CD4-positive, alpha-beta T cell treated with Interleukin-6 for 4 hours (primary cell): Measurements from ENCODE around the gene ANKRD34B.
"Not testable (repeated sequence)": the region's sequence is repeated elsewhere in the genome, so short reads cannot be mapped to it uniquely, and the experiment has no call there.

Experiments used
- DNase-seq: peaks from one replicate; pipeline ENCODE4 v3.0.0-alpha.2; 2020; ENCODE audit warnings: mixed read lengths

ANKRD34B gene

DNA sequence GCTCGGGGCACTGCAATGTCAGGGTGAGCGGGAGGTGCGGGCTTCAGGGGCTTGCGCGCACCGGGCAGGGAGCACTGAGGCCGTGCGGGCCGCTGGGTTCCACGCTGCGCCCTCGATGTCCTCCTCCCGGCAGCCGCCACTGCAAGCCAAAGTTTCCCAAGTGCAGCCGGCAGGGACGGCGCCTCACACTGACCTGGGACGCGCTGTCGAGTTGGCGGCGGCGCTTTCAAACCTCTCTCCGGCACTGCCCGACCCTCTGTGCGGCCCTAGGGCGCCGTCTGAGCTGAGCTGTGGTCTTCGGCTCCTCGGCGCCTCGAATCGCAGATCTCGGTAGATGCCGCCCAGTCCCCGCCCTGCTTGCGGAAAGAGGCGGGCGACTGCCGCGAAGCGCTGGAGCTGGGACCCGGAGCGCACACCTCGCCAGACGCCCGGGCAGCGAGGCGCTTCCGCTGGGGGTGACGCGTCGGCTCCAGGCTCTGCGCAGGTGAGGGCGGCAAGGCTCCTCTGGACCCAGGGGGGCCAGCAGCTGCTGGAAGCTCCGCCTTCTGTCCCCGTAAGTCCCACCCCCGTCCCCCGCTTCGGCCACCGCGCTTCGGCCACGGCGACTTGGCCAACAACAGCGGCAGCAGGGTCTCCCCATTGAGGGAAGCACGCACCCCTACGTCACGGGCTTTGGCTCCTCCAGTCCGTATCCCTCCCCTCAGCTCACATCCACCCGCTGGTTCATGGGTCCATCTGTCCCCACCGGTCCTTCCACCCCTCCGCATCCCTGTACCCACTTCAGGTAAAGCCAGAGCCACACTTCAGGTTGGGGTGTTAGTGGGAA is at the start of gene ANKRD34B:
Gene ANKRD34B, minus strand, starts transcription at position 320 of the 826 bp plus-strand sequence. CDS start 10,261 bp downstream, outside the sequence.
- no peak for DNase-seq

DNA sequence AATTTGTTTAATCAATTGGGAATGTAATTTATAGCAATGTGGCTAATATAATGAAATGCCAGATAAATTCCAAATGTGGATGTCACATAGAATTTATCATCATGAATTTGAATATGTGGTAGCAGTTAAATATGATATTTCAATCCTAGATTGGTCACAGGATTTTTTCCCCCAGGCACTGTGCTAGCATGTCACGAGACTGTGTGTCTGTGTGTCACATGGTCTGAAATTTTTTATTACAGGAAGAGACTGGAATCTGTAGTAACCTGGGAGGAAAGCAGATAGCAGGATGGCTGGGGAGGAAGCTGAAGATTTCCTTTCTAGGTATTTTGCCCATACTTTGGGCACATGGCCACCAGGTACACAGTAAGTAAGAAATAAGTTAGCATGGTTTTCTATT is 49.0 kb upstream of the ANKRD34B start:
- DNase-seq = no peak

DNA sequence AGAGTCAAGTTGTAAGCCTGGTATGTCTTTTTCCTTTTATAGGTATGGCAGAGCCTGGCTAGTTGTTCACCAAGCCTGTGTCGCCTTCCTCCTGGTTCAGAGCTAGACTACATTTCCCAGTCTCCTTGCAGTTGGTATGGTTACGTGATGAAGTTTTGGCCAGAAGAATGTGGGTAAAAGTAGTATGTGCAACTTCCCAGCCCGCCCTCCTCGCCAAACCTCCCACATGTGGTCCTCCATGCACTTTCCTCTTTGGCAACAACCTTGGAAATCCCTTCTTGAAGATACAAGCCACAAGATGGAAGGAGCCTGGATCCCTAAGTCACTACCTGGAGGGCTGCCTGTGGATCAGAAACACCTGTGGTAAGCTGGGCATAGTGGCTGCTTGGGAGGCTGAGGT is 48.4 kb upstream of the ANKRD34B start:
- no peak for DNase-seq

DNA sequence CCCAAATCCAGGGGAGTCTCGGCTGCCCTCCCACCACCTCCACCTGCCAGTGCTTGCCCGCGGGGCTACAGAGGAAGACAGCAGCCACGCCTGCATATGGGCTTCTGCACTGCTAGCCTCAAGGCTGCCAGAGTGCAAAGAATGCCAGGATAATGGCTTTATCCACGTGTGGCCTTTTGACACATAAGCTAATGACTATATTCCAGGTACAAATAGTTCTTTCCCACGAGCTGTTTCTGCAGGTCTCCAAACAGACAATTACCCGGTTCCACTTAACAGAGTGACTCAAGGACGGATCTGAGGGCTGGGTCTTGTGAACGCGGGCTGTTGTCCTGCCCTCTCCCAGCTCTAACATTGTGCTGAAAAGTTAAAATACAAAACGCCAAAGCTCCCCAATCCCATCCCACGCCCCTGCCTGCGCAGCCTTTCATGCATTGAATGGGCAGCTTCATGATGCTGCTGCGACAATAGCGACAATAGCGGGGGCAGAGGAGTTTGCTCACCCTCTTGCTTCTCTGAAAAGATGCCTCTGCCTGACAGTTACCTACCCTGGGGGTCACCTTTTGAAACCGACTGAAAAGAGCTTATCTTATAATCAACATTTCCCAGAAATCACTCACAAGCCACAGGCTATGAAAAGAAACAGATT is 45.3 kb upstream of the ANKRD34B start:
- no peak for DNase-seq

DNA sequence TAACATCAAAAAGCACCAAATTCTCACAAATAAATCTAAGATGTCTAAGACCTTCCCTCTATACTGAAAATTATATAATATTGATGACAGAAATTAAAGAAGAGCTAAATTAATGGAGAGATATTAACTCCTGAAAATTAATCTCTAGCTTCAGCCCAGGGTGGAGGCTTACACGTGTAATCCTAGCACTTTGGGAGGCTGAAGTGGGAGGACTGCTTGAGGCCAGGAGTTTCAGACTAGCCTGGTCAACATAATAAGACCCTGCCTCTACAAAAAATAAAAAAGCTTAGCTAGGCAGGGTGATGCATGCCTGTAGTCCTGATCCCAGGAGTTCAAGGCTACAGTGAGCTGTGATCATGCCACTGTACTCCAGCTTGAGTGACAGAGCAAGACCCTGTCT is 39.6 kb upstream of the ANKRD34B start:
- DNase-seq = no peak

DNA sequence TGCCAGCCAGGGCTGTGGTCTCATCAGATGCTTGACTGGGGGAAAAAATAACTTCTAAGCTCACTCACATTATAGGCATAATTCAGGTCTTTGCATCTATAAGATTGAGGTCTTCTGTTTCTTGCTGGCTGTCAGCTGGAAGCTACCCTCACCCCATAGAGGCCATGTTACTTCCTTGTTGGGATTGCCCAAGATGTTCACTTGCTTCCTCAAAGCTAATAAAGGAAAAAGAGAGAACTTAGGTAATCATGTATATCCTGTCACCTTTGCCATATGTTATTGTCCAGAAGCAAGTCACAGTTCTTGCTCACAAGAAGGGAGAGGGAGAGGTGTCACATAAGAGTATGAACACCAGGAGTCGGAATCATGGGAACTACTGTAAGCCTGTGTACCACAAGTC is 38.7 kb upstream of the ANKRD34B start:
- no peak for DNase-seq

DNA sequence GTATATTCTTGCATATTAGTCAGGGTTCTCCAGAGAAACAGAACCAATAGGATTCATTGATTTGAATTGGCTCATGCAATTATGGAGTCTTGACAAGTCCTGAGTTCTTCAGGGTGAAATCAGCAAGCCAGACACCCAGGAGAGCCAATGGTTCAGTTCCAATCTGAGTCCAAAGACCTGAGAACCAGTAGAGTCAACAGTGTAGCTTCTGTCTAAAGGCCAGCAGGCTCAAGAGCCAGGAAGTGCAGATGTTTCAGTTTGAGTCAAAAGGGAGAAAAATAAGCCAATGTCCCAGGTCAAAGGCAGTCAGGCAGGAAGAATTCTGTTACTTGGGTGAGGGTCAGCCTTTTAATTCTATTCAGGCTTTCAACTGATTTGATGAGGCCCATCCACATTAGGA is 37.8 kb upstream of the ANKRD34B start:
- no peak for DNase-seq

DNA sequence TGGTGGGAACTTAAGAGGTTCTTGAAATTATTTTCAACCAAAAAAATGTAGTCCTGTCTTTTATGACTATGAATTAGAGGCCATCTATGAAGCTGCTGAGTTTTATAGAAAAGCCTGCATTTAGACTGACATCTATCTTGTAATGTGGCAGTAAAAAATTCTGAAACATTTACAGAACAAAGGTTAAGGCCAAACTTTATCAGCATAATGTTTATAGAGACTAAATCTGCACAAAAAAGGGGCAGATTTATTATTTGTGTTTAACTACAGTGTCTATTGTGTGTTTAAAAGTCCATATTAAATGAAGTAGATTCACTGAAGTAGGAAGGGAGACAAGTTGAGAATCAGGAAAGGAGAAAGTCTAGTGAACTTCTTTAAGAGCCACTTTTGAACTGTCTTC is 37.3 kb upstream of the ANKRD34B start:
- DNase-seq = no peak

DNA sequence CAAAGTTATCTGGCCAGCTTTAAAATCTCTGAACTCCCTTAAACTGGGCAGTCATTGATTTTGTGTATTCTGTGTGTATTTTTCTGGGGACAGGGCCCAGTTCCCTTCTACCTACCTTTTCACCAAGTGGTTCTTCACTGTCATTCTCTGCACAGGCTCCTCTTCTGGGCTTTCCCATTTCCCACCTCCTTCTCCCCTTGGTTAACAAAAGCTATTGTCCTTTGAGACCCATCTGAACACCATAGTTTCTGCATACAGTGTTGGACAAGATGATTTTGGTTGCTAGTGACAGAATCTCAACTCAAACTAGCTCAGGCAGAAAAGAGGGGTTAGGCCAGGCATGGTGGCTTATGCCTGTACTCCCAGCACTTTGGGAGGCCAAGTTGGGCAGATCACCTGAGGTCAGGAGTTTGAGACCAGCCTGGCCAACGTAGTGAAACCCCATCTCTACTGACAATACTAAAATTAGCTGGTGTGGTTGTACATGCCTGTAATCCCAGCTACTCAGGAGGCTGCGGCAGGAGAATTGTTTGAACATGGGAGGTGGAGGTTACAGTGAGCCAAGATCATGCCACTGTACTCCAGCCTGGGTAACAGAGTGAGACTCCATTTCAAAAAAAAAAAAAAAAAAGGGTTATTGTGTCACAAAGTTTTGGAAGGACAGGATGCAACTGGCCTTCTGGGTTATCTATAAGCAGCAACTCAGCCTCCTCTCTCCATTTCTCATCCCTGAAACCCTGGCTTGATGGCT is 31.0 kb upstream of the ANKRD34B start:
- no peak for DNase-seq

DNA sequence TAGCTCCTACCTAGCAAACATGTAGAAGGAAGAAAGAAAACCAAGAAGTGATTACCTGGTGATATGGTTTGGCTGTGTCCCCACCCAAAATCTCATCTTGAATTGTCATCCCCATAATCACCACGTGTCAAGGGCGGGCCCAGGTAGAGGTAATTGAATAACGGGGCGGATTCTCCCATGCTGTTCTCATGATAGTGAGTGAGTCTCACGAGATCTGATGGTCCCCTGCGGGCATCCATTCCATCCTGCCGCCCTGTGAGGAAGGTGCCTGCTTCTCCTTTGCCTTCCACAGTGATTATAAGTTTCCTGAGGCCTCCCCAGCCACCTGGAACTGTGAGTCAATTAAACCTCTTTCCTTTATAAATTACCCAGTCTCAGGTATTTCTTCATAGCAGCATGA is 27.4 kb upstream of the ANKRD34B start:
- no peak for DNase-seq

DNA sequence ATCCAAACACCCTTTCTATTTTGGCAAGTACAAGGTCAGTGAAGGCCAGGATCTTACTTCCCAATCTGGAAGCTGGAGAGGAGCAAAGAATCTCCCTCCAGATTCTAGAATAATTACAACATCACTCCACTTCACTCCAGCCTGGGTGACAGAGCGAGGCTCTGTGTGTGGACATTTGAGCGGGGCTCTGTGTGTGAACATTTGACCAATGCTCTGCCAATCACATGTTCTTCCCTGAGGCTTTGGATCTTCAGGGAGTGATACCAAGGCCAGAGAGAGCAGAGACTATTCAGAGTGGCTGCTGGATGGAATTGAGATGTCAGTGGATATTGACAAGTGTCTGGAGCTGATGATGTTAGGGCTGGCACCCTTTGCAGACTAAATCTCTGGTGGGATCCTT is 24.7 kb upstream of the ANKRD34B start:
- no peak for DNase-seq

DNA sequence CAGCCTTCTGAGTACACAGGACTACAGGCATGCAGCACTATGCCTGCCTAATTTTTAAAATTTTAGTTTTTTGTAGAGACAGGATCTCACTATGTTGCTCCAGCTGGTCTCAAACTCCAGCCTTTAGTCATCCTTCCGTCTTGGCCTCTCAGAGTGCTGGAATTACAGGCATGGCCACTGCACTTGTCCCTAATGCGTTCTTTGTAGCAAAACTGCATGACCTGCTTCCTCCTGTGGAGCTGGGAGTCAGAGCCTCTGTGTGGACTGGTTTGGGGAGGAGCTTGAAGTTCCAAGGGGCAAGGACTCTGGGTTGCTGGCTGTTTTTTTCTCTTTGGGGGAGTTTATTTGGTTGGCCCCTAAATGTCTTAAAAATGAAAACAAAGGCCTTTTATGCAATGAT is 22.7 kb upstream of the ANKRD34B start:
- DNase-seq = no peak

DNA sequence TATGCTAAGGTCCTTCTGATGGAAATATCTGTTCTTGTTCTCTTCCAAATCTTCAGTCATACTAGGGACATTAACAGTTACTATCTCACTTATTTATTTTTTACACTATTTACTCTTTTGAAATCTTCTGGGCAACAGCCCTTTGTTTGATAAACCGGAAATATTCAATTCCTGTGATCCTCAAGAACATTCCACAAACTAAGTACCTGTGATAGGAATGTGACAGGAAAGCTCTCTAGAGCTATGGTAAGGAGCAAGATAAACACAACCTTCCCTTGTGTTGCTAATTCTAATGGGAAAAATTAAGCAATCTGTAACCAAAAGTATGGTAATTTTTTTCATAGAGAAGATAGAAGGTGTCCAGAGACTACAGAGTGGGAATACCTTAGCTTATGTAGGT is 22.0 kb upstream of the ANKRD34B start:
- DNase-seq = no peak

DNA sequence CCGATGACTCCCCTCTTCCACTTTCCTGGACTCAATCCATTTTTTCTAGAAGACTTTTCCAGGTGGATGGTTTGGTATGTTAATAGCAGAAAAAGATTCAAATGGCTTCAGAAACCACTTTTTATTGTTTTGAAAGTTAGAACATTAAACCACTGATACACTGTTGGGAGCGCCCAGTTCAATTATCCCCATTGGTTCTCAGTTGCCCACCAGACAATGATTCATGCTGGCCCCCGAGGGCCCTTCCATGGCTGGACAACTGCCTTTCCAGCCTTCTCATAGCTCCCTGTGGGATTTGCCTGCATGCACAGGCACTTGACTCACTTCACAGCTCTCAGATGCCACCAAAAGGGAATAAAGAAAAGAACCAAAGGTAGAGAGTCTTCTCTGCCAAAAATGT is 21.3 kb upstream of the ANKRD34B start:
- DNase-seq = no peak

DNA sequence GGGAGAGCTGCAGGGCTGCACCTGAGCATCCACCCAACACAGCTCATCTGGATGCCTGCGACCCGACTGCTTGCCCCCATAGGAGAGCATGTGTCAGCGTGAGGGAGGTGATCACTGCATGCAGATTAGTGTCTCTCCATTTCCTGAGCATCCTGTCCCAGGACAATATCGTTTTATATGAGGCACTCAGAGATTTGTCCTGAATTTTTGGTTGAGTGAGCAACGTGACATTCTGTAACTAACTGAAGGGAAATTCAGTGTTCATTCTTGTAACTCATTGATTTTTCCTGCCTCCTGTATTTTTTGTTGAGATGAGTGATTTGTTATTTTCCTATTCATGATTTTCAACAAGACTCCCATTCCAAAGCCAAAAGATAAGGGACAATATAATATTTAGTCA is 20.7 kb upstream of the ANKRD34B start:
- no peak for DNase-seq

DNA sequence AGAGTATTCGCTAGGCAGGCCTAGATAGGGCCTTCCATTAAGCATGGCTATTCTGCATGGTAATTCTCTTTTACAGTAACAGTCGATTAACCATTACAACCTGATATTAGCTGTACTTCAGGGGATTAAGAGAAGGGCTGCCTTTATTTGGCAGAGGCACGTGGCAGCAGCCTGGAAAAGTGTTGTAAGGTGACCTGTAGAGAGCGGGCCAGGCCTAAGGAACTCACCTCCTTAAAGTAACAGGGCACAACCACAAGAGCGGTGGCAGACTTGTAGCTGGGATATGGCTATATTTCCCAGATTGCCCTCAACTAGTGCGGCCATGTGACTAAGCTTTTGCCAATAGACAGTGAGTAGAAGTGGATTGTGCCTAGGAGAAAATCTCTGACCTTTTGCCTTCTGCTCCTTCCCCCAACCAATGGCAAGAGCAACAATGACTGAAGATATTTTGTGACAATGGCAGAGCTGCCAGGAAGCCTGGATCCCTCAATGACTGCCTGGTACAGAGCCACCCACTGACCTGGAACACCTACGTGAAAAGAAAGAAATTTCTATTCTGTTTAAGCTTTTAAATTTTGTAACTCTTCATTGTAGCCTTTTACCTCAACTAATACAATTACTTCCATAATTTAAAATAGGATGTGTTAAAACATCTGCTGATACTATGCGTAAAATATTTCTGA is 18.9 kb upstream of the ANKRD34B start:
- no peak for DNase-seq

DNA sequence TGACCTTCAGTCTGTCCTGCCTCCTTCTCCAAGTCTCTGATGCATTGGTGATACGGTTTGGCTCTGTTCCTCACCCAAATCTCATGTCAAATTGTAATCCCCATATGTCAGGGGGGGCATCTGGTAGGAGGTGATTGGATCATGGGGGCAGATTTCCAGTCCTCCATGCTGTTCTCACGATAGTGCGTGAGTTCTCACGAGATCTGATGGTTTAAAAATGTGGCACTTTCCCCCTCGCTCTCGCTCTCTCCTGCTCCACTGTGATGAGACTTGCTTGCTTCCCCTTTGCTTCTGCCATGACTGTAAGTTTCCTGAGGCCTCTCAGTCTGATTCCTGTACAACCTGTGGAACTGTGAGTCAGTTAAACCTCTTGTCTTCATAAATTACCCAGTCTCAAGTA is 14.7 kb upstream of the ANKRD34B start:
- no peak for DNase-seq

DNA sequence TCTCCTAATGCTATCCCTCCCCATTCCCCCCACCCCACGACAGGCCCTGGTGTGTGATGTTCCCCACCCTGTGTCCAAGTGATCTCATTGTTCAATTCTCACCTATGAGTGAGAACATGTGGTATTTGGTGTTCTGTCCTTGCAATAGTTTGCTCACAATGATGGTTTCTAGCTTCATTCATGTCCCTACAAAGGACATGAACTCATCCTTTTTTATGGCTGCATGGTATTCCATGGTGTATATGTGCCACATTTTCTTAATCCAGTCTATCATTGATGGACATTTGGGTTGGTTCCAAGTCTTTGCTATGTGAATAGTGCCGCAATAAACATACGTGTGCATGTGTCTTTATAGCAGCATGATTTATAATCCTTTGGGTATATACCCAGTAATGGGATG is 10.2 kb upstream of the ANKRD34B start:
- DNase-seq = not testable (repeated sequence)

DNA sequence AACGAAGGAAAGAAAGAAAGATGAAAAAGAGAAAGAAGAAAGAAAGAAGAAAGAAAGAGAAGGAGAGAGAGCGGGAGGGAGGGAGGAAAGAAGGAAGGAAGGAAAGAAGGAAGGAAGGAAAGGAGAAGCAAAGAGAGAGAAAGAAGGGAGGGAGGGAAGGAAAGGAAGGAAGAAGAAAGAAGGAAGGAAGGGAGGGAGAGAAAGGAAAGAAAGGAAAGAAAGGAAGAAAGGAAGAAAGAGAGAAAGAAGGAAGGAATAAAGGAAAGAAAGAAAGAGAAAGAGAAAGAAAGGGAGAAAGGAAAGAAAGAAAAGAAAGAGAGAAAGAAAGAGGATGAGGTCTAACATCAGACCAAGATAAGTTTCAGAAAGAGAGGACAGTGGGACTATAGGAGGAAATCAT is 9.0 kb upstream of the ANKRD34B start:
- no peak for DNase-seq

DNA sequence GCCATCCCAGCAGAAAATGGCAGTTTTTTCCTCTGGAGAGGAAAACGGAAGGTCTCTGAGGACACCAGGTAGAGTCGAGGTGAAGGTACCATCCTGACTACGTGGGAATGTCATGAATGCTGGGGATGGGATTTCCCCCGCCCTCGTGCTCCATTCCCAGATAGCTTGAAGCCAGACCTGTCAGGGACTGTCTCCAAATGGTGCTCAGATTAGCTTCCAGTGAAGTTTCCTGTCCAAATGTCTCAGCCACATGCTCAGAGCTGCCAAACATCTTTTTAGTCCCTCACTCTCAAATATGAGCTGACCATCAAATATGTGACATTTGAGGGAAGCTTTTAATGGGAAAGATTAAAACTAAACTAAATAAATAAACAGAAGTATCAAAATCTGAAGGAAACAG is 7.6 kb upstream of the ANKRD34B start:
- no peak for DNase-seq

DNA sequence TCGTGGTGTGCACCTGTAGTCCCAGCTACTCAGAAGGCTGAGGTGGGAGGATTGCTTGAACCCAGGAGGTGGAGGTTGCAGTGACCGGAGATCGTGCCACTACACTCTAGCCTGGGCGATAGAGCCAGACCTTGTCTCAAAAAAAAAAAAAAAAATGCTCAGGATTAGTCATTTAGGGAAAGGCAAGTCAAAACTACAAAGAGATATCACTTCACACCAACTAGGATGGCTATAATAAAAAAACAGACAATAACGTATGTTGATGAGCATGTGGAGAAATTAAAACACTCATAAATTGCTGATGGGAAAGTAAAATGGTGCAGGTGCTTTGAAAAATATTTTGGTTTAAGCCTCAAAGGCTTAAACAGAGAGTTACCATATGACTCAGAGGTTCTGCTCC is 6.3 kb upstream of the ANKRD34B start:
- no peak for DNase-seq

DNA sequence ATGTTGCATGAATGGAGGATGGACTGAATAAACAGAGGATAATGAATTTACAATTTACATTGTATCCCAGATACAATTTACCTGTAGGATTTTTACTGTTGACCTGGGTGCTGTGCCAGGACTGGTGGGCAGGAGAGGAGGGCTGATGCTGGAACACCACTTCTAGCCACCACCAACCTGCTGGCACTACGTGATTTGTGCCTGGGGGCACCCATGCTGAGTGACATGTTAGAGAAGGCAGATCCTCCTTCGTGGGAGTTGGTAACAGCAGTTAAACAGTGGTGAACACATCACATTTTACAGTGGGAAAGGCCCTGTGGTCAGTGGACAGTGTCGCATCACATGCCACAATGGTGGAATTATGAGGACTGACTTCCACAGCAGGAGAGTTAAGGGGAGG is 3.0 kb upstream of the ANKRD34B start:
- no peak for DNase-seq
